Adrenal gland (tissue), 5 donors: ENCODE results near the gene RAG1.

ENCODE experiments used
- CTCF ChIP-seq, 6 experiments: fragments of 450-650 bp in 4 of 6; fragments of 200-600 bp in 2 of 6; sonication (generic) in 1 of 6; IDR thresholded peaks; 1 replicate in 5 of 6; 2 replicates in 1 of 6; pipeline versions ENCODE4 v1.5.1 to v1.8.0; 2016 to 2021; ENCODE audit warnings: antibody characterized with exemption in 6 of 6, mild to moderate bottlenecking in 2 of 6, moderate library complexity in 1 of 6
- POLR2A ChIP-seq, 2 donors: fragments of 450-650 bp; IDR thresholded peaks; one replicate each; pipeline ENCODE4 v1.6.1; 2017; ENCODE audit warnings: antibody characterized with exemption in 2 of 2, mild to moderate bottlenecking in 2 of 2, moderate library complexity in 1 of 2
- donor health status: DM: no; HTN: no; CAD: no.

- TF ChIP-seq POLR2A (IDR thresholded peaks at IDR 0.05) (no peak), CTCF (IDR thresholded peaks at IDR 0.05) (no peak)
These were observed 52.4 kb downstream of the RAG1 start for GRCh38 chr11:36620246-36620645.
